Fibroblast of pulmonary artery (primary cell): ENCODE measurements around the gene FAM217B.

Experiments used
- DNase-seq: peaks from one replicate; pipeline ENCODE4 v3.0.0-alpha.2; 2010; ENCODE audit warnings: low read depth
- H3K4me3 ChIP-seq: replicated peaks from 2 replicates; pipeline ENCODE4 v1.5.1; 2011; ENCODE audit warnings: low read depth, mild to moderate bottlenecking, control low read depth, low read length, moderate library complexity
- TF ChIP-seq, protein P1 (sequence below): IDR thresholded peaks from 2 replicates; pipeline ENCODE4 v1.5.1; 2011; ENCODE audit warnings: mild to moderate bottlenecking, control low read depth, low read length, inconsistent platforms; ENCODE audit errors: missing control alignments

FAM217B gene

DNA sequence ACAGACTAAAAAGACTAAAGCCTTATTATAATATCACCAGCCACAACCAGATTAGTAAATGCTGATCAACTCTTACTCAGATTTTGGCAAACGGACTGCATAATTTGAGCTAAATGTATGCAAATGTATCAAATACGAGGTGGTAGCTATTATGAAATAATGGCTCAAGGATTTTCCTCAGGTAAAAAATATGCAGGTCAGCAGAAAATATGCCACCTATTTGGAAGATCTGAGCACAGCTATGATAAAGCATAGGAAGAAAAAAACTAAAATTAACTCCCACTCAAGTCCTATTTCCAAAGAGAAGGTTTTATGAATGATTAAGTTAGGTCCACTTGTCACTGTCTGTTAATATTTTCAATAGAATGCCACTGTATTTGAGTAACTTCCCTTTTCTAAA is 29.1 kb upstream of the FAM217B start:
- TF ChIP-seq, protein P1, sequence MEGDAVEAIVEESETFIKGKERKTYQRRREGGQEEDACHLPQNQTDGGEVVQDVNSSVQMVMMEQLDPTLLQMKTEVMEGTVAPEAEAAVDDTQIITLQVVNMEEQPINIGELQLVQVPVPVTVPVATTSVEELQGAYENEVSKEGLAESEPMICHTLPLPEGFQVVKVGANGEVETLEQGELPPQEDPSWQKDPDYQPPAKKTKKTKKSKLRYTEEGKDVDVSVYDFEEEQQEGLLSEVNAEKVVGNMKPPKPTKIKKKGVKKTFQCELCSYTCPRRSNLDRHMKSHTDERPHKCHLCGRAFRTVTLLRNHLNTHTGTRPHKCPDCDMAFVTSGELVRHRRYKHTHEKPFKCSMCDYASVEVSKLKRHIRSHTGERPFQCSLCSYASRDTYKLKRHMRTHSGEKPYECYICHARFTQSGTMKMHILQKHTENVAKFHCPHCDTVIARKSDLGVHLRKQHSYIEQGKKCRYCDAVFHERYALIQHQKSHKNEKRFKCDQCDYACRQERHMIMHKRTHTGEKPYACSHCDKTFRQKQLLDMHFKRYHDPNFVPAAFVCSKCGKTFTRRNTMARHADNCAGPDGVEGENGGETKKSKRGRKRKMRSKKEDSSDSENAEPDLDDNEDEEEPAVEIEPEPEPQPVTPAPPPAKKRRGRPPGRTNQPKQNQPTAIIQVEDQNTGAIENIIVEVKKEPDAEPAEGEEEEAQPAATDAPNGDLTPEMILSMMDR: no peak
- no peak for DNase-seq
- H3K4me3 ChIP-seq: no peak overlapping the region

DNA sequence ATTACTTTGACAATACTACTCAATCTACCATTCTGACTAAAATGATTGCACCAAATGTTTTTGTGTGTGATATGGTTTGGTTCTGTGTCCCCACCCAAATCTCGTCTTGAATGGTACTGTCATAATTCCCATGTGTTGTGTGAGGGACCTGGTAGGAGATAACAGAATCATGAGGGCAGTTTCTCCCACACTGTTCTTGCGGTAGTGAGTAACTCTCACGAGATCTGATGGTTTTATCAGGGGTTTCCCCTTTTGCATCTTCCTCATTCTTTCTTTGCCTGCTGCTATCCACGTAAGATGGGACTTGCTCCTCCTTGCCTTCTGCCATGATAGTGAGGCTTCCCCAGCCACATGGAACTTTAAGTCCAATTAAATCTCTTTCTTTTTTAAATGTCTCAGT is 27.6 kb upstream of the FAM217B start:
- TF ChIP-seq, protein P1: no peak
- no peak for DNase-seq

DNA sequence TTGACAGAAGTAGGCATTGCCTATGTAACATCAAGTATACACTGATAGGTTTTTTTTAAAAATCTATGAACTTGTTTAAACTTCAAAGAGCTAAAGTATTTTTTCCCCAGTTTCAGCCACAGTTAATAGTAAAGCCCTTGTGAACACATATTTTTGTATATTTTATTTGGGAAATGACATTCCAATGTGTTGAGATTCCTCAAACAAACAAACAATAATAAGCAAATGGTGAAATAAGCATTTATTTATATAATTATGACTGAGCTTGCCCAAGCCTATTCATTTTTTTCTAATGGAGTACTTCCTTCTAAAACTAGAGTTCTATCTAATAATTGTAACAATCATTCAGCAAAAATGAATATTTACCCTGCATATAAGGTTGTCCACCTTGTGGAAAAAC is 19.2 kb upstream of the FAM217B start:
- DNase-seq: no peak
- TF ChIP-seq, protein P1: no peak
- no peak overlapping the region for H3K4me3 ChIP-seq

More for the DNA sequence above, 27.6 kb upstream of the FAM217B start:
- no peak overlapping the region for H3K4me3 ChIP-seq

DNA sequence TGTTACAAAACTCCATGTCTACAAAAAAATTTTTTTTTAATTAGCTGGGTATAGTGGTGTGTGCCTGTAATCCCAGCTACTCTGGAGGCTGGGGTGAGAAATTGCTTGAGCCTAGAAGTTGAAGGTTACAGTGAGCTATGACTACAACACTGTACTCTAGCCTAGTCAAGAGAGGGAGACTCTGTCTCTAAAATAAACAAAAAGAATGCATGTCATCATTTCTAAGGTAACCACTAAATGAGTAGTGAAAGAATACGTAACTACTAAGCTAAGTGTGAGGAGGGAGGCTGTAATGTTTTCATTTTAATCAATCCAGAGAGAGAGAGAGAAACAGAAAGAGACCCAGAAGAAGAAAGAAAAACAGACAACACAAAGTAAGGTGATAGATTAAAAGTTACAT is 16.7 kb upstream of the FAM217B start:
- DNase-seq: no peak
- no peak overlapping the region for H3K4me3 ChIP-seq
- TF ChIP-seq, protein P1: no peak

DNA sequence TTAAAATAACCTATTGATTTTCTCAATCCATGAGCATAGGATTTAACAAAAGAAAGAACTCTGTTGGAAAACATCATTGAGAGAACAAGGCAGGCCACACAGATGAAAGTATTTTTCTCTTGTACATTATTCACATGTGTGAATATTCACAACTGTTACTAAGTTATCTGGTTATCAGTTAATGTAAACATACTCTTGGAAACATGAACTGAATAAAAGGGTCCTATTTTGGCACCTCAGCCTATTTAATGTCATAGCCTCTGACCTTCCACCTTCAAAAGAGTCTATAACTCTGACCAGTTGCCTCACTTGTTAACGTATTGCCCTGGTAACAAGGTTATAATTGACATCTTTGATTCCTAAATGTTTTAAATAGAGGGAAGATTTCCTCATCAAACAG is 14.8 kb upstream of the FAM217B start:
- H3K4me3 ChIP-seq: no peak overlapping the region
- TF ChIP-seq, protein P1: no peak

DNA sequence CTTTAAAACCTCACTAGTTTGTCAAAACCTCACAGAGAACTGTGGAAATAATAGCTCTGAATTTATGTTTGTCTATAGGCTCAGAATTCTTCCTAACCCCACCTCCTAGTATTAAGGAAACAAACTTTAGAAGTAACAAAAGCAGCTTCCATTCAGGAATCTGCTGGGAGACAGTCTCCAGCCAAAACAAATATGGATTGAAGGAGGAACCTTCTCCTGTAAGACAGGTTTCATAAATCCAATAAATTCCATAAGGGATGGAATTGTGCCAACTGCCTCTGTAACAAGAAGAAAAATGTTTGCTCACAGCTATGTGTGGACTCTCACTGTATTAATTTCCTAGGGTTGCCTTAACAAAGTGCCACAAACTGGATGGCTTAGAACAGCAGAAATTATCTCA is 14.3 kb upstream of the FAM217B start:
- H3K4me3 ChIP-seq: no peak overlapping the region
- no peak for DNase-seq
- TF ChIP-seq, protein P1: no peak

More for the DNA sequence above, 14.8 kb upstream of the FAM217B start:
- no peak for DNase-seq

DNA sequence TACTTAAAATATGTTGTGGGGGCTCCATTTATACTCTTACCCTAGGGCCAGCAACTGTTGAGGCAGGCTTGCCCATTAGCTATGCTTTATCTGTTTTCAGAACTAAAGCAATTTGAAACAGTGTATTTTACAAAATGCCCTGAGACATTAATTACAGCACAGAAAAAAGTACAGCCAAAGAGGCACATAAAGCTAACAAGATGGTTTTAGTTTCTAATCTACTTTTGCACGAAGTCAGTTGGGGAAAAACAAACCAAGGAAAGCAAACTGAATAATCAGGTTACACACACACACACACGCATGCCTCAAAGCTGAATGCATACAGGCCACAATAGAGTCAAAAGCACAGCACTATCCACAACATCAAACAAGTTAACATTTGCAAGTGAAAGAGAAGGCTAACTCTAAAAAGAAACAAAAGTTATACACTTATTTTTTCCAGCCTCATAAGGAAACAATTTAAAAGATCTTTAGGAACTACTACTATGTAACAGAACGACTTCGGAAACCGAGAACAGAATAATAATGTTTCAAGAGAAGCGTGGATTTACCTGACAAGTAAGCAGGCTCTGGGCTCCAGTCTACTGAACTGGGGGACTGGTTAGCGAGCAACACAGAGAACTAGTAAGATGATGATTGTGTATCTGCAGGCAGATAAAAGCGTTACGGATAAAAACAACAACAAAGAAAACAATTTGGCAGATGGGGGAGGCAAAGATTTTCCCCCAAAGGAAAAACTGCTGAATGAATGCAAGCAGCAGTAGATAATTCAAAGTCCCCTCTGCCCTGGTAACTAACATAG is 8.5 kb upstream of the FAM217B start:
- no peak for DNase-seq
- TF ChIP-seq, protein P1: no peak
- H3K4me3 ChIP-seq: no peak overlapping the region
